AG08396 (cell line): ENCODE measurements around the gene STPG3.
"Not testable (repeated sequence)": the region's sequence is repeated elsewhere in the genome, so short reads cannot be mapped to it uniquely, and the experiment has no call there.

Experiments
- DNase-seq: peaks from one replicate; pipeline ENCODE4 v3.0.0; 2012; ENCODE audit warnings: low spot score, mixed read lengths

STPG3 gene

DNA sequence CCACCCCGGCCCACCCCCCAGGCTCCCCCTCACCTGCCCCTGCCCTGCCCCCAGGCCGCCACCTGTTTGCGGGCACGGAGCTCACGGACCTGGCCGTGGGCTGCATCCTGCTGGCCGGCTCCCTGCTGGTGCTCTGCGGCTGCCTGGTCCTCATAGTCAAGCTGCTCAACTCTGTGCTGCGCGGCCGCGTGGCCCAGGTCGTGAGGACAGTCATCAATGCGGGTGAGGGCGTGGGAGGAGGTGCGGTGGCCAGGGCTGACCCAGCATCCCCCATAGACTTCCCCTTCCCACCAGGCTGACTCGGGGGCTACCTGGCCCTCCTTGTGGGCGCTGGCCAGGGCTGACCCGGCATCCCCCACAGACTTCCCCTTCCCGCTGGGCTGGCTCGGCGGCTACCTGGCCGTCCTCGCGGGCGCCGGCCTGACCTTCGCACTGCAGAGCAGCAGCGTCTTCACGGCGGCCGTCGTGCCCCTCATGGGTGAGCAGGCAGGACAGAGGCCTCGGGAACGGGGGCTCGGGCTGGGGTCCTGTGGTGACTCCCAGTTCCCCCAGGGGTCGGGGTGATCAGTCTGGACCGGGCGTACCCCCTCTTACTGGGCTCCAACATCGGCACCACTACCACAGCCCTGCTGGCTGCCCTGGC is 16.9 kb upstream of the STPG3 start:
- DNase-seq, result no peak

GRCh38 chr9:137234758-137235423 is 16.2 kb upstream of the STPG3 start:
- DNase-seq, result no peak

- no peak for DNase-seq
Observed at GRCh38 chr9:137235424-137236237, 15.5 kb upstream of the STPG3 start.

- peak; percentile 95 for DNase-seq
Observed at GRCh38 chr9:137236238-137236935, 14.7 kb upstream of the STPG3 start.

DNA sequence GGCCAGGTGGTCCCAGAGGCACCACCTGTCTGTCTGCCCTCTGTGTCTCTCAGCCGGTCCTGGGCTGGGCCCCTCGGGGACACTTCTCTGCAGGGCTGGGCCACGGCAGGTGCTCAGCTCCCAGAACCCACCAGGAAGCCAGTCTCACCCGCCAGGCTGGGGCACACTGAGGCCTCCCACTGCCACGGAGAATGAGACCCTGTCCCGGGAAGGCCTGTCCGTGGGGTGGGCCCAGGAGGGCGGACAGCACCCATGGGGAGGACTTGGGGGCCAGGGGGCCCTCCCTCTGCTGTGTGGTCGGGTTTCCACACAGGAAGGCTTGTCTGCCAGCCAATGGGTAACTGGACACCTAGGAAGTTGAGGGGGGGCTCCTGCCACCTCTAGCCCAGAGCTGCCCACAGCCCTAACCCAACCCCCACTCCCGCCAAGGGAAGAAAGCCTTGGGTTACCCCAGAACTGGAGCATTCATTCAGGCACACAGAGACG is 14.1 kb upstream of the STPG3 start:
- no peak for DNase-seq

DNA sequence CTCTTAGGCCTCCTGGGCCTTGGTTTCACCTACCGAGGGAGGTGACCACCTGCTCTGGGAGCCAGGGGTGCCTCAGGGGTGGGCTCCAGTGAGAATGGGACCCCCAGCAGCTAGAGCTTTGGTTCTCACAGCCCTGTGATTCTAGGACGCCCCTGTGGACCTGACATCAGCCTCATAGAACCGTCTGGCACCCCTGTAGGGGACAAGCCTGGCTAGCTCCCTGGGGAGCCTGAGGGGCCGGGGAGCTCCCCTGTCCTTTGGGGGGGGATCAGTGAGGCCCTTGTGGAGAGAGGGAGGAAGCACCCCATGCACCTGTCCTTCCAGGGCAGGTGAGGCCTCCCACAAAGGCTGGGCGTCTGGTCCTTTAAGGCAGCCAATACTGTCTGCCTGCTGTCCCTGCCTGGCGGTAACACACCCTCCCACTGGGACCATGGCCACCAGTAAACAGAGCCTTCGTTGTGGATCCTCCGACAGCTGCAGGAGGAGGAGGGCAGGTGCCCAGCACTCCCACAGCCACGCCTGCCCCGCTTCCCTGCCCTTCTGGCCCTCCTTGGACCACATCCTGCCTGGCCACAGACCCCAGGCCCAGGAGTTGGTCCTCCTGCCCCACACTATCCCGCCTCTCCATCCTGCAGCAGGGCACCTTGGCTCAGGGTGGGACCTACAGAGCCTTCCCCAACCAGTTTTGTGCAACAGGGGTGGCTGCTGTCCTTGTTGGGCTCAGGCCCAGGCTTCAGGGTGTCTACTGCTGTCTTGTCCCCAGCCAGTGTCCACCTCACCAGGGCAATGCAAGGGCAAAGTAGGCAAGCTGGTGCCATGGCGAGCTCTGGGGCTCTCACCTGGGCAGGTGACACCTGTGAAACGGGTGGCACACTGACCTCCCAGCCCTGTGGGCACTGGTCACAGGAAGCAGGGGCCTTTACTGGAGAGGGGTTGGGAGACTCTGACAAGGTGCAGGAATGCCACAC is 13.0 kb upstream of the STPG3 start:
- no peak for DNase-seq

GRCh38 chr9:137239541-137240200 is 11.4 kb upstream of the STPG3 start:
- not testable (repeated sequence) for DNase-seq

DNA sequence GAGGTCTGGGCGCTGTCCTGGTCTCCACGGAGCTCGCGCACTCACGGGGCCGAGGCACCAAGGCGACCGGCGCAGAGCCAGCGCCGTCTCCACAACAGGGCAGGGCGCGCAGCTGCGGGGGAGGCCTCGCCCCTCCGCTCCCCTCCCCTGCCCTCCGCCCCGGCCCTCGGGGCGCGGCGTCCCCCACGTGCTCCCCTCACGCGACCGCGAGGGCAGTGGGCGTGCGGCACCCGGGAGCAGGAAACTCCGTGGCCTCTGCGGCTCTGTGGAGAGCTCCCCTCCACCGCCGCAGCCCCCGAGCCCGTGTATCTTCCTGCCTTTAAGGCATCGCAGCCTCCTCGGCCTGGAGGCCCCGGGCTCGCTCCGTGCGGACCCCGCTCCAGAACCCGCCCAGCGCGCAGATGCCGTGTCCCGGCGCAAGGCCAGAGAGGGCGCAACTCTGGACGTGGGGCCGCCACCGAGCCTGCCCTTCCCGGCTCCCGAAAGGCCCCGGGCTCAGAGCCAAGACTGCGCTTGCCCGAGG is 10.7 kb upstream of the STPG3 start:
- peak; percentile 85 for DNase-seq

- DNase-seq, result peak; percentile 100
Observed at GRCh38 chr9:137240841-137241489, 10.1 kb upstream of the STPG3 start, which contains the start of gene TUBB4B. TSS of gene TUBB4B (plus strand) at chr9:137241287. CDS start at chr9:137241361, 74 bp downstream.

DNA sequence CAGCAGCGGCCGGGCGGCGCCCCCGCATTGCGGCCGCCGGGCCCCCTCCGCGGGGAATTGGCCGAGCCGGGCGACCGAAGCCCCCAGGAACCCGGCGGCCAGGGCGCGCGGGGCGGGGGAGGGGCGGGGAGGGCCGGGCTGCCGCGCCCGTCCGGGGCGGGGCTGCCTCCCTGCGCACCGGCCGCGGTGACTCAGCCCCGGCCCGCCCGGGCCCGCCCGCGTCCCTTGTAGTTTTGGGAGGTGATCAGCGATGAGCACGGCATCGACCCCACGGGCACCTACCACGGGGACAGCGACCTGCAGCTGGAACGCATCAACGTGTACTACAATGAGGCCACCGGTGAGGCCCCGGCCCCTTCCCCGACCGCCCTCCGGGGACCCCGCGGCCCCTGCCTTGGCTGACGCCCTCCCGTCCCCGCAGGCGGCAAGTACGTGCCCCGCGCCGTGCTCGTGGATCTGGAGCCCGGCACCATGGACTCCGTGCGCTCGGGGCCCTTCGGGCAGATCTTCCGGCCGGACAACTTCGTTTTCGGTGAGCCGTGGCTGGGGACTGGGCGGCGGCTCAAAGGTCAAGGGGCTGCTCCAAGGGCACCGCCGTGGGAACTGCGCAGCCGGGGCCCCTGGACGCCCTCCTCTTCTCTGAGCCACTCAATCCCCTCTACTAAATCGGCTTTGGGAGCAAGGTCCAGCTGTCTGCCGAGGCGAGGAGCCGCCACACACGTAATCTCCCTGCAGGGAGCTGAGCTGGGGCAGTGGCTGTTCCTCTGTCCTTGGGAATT is 9.4 kb upstream of the STPG3 start:
- peak; percentile 86 for DNase-seq

- no peak for DNase-seq
Observed at GRCh38 chr9:137242269-137243203, 8.6 kb upstream of the STPG3 start.

DNA sequence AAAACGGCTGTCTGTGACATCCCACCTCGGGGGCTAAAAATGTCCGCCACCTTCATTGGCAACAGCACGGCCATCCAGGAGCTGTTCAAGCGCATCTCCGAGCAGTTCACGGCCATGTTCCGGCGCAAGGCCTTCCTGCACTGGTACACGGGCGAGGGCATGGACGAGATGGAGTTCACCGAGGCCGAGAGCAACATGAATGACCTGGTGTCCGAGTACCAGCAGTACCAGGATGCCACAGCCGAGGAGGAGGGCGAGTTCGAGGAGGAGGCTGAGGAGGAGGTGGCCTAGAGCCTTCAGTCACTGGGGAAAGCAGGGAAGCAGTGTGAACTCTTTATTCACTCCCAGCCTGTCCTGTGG is 7.8 kb upstream of the STPG3 start:
- not testable (repeated sequence) for DNase-seq

DNA sequence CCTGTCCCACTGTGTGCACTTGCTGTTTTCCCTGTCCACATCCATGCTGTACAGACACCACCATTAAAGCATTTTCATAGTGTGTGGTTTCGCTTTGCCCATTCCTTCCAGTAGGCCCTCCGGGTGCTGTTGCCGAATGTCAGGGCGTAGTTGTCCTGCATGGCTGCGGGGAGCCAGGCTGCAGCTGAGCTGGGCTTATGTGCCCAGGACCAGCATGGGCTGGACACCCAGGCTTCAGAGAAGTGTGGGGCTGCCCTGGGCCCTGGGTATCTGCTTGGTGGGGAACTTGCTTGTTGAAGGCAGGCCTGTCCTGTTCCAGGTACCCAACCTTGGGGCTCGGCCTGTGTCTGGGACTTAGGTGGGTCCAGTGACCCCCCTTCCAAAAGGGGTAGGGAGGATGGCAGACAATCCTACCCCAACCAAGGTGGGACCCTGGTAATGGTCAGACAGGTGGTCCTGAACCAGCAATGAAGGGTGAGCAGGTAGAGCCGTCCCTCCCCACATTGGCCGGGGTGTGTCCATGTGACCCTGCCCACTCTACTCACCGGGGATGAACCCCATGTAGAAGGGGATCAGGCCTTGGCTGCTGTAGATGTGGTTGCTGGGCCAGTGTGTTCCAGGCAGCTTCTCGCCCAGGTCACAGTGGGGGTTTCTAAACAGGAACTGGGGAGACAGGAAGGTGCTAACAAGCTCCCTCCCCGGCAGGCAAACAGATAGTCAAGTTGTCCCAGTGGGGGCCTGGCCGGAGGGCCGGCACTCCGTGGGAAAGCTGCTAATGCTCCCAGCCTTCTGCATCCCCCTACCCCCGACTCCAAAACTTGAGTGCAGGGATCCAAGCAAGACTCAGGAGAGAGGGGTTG is 7.2 kb upstream of the STPG3 start:
- DNase-seq, result no peak

DNA sequence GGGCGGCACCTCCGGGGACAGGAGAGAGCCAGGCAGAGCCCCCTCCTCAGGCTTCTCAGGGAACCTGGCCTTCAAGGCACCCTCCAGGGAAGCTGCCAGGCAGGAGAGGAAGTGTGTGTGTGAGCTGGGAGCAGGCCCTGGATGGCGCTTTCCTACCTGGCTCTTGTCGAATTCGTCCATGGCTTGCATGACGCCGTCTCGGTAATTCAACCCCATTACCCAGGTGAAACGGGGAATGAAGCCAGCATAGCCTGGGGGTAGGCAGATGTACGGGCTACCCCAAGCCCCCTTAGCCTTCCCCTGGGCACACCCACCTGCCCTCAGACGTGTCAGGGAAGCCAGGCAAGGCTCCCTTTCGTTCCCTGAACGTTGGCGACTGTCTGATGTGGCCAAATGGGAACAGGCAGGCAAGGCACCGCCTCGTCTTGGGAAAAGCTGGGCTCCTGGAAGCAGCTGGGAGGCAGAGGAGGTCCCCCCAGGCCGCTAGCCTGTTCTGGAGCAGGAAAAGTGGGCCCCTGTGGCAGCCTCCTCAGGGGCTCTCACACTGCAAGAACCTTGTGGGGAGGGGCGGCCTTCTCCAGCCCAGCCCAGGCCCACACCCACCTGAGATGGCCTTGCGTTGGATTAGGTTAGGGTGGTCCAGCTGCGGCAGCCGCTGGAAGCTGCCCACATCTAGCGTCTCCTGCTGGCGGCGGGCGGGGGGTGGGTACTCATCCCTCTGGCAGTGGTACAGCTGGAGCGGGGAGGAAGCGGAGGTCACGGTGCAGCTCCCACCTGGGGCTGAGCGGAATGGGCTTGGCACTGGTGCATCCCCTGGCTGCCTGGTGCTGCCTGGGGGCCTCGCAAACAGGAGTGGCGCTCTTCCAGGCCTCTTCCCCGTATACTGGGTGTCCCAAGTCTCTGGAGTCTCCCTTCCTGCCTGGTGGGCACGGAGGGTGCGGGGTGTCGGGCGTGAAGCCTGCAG is 6.3 kb upstream of the STPG3 start:
- no peak for DNase-seq
